Measurements from ENCODE around the gene NEGR1.

NEGR1 gene

GRCh38 chr1:71390518-71390917 lies 891.8 kb downstream of the NEGR1 start:
- TF ChIP-seq CTCF (IDR thresholded peaks at IDR 0.05; ENCODE audit: low read depth, low read length) = no peak
- no peak for DNase-seq (ENCODE audit: extremely low read depth, low read depth)

DNA sequence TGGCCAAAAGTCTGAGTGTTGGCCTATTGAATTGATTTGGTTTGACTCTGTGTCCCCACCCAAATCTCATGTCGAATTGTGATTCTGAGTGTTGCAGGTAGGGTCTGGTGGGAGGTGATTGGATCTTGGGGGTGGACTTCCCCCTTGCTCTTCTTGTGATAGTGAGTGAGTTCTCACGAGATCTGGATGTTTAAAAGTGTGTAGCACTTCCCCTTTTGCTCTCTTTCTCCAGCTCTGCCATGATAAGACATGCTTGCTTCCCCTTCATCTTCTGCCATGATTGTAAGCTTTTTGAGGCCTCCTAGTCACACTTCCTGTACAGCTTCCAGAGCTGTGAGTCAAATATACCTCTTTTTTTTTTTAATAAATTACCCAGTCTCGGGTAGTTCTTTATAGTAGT lies 904.5 kb downstream of the NEGR1 start:
- no peak for DNase-seq (ENCODE audit: extremely low read depth, low read depth)
- no peak for TF ChIP-seq CTCF (IDR thresholded peaks at IDR 0.05; ENCODE audit: low read depth, low read length)

DNA sequence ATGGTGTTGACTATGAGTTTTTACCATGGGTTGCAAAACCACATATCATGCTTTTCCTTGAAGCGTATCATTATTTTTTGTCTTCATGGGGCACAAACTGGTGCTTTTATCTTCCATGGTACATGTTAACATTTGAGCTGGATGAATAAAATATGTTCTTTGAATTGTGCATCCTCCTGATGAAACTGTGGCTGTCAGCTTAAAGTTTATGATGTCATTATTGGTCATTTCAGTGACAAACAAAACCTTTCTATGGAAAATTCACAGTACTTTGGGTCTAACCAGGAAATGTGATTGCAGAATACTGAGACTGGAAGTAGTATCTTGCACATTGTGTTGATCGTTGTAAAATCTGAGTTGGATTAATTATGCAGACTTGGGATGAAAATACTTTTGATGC lies 909.8 kb downstream of the NEGR1 start:
- DNase-seq (ENCODE audit: extremely low read depth, low read depth) = no peak
- no peak for TF ChIP-seq CTCF (IDR thresholded peaks at IDR 0.05; ENCODE audit: low read depth, low read length)

DNA sequence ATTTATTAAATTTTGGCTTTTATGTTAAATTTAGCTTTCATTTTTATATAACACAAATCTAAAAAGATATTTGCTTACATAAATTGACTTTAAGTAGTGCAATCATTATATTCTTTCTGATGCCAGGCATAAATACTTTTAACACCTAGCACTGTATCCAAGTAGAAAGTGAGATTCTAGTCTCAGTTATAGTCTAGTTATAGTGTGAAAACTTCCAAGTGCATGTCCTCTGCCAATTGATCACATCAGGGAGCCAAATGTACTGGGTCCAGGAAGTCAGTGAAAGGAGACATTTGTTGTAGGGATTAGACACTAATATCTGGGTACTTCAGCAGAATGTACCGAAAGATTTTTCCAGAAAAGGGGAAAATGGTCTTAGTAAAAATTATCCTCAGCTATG lies 910.8 kb downstream of the NEGR1 start:
- DNase-seq (ENCODE audit: extremely low read depth, low read depth) = no peak
- no peak for TF ChIP-seq CTCF (IDR thresholded peaks at IDR 0.05; ENCODE audit: low read depth, low read length)

DNA sequence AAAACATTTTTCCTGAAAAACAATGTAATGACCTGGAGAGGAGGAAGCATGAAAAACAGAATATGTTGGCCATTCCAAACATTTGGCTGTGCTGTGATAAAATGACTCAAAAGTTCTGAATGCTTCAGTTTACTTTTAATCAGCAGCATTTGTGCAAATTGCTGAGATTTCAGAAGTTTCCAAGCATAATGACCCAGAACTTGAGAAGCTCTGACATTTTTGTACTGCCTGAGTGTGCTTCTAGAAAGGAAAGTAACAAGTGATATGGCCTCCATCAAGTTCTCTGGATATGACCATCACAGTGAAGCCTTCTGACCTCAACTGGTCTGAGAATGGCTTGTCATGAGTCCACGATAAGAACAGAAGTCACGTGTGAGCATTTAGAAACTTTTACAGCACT lies 918.1 kb downstream of the NEGR1 start:
- DNase-seq (ENCODE audit: extremely low read depth, low read depth) = no peak
- TF ChIP-seq CTCF (IDR thresholded peaks at IDR 0.05; ENCODE audit: low read depth, low read length) = no peak

DNA sequence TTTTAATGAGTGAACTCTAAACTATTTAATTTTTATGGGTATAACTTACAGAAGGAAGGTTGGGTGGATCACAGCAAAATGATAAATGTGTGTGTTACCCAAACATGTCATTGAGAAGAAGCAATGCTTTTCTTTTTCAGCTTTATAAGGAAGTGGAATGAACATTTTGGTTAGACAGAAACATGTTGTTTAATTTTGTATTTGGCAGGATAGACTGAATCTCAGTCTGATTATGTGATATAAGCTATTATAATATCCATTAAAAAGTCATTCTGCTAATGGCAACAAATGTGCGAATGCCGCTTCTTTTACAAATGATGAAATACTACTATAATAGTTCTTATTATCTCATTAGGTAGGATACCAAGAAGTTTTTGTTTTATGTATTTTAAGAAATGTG lies 919.6 kb downstream of the NEGR1 start:
- no peak for DNase-seq (ENCODE audit: extremely low read depth, low read depth)
- no peak for TF ChIP-seq CTCF (IDR thresholded peaks at IDR 0.05; ENCODE audit: low read depth, low read length)

- no peak for TF ChIP-seq CTCF (IDR thresholded peaks at IDR 0.05; ENCODE audit: low read depth, low read length)
- DNase-seq (ENCODE audit: extremely low read depth, low read depth) = no peak
Measured at GRCh38 chr1:71362076-71362475, 920.3 kb downstream of the NEGR1 start.
